RWPE2 (cell line): ENCODE data around the gene RPP14.

Experiments
- ATAC-seq: fragments of 200-7000 bp; cut with Tn5 transposase; 3 replicates; pipeline ENCODE4 v1.9.1; 2021; ENCODE audit warnings: low read depth
- DNase-seq: peaks from one replicate; pipeline ENCODE4 v3.0.0-alpha.2; 2020; ENCODE audit warnings: low spot score
- H3K27ac ChIP-seq: fragments of 450-650 bp; 2 replicates; pipeline ENCODE4 v1.5.1; 2017; ENCODE audit warnings: mild to moderate bottlenecking; ENCODE audit not compliant: poor library complexity, severe bottlenecking
- H3K27me3 ChIP-seq: fragments of 250-450 bp; sonication (Bioruptor Pico); 2 replicates; pipeline ENCODE4 v1.5.1; 2021; ENCODE audit warnings: mild to moderate bottlenecking, moderate library complexity; ENCODE audit not compliant: insufficient read depth, poor library complexity, severe bottlenecking
- H3K36me3 ChIP-seq: fragments of 250-450 bp; sonication (Bioruptor Pico); 2 replicates; pipeline ENCODE4 v1.5.1; 2020; ENCODE audit warnings: low read depth, mild to moderate bottlenecking, moderate library complexity
- H3K4me1 ChIP-seq: fragments of 250-450 bp; sonication (Bioruptor Pico); 2 replicates; pipeline ENCODE4 v1.5.1; 2021; ENCODE audit warnings: mild to moderate bottlenecking, moderate library complexity; ENCODE audit not compliant: insufficient read depth, poor library complexity, severe bottlenecking
- H3K4me3 ChIP-seq: fragments of 250-450 bp; sonication (Bioruptor Pico); 2 replicates; pipeline ENCODE4 v1.5.1; 2021; ENCODE audit warnings: mild to moderate bottlenecking, moderate library complexity; ENCODE audit not compliant: severe bottlenecking
- H3K9me3 ChIP-seq: fragments of 250-450 bp; sonication (Bioruptor Pico); 2 replicates; pipeline ENCODE4 v1.5.1; 2021; ENCODE audit warnings: mild to moderate bottlenecking, moderate library complexity; ENCODE audit not compliant: severe bottlenecking
- TF ChIP-seq, protein P1 (sequence below): fragments of 450-650 bp; IDR thresholded peaks from one replicate; pipeline ENCODE4 v1.5.1; 2017; ENCODE audit warnings: mild to moderate bottlenecking, moderate library complexity; ENCODE audit not compliant: poor library complexity, severe bottlenecking

RPP14 gene

GRCh38 chr3:58358808-58359207 is 52.8 kb downstream of the RPP14 start:
- H3K4me1 ChIP-seq = no peaks in the 10 kb centered on the region
- no peak for DNase-seq

DNA sequence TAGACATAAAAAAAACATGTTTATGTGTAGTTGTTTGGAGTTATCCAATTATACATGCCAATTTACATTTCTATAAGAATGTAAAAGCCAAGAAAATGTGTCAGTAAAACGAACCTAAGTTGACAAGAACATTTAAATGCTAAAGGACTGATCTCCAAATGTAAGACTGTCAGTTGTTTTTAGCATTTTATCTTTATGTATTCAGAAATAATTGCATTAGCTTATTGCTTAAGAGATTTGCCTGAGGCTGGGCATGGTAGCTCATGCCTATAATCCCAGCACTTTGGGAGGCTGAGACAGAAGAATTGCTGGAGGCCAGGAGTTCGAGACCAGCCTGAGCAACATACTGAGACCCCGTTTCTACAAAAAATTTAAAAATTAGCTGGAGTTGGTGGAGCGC is 53.6 kb downstream of the RPP14 start:
- H3K9me3 ChIP-seq = no peaks in the 10 kb centered on the region
- H3K27ac ChIP-seq = no peak overlapping the region
- no peak overlapping the region for H3K4me3 ChIP-seq
- H3K36me3 ChIP-seq = no peaks in the 10 kb centered on the region
- TF ChIP-seq, protein P1, sequence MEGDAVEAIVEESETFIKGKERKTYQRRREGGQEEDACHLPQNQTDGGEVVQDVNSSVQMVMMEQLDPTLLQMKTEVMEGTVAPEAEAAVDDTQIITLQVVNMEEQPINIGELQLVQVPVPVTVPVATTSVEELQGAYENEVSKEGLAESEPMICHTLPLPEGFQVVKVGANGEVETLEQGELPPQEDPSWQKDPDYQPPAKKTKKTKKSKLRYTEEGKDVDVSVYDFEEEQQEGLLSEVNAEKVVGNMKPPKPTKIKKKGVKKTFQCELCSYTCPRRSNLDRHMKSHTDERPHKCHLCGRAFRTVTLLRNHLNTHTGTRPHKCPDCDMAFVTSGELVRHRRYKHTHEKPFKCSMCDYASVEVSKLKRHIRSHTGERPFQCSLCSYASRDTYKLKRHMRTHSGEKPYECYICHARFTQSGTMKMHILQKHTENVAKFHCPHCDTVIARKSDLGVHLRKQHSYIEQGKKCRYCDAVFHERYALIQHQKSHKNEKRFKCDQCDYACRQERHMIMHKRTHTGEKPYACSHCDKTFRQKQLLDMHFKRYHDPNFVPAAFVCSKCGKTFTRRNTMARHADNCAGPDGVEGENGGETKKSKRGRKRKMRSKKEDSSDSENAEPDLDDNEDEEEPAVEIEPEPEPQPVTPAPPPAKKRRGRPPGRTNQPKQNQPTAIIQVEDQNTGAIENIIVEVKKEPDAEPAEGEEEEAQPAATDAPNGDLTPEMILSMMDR = no peak
- H3K27me3 ChIP-seq = no peaks in the 10 kb centered on the region
- no peaks in the 10 kb centered on the region for H3K4me1 ChIP-seq
- DNase-seq = no peak
- ATAC-seq = no peak

More at GRCh38 chr3:58358808-58359207, 52.8 kb downstream of the RPP14 start:
- Histone ChIP-seq H3K36me3 (no peaks in the 10 kb centered on the region), H3K9me3 (no peaks in the 10 kb centered on the region), H3K27me3 (no peaks in the 10 kb centered on the region), H3K4me3 (no peak overlapping the region), H3K27ac (no peak overlapping the region)
- TF ChIP-seq, protein P1 = no peak
- no peak for ATAC-seq

- H3K27me3 ChIP-seq = no peaks in the 10 kb centered on the region
- ATAC-seq = no peak
- TF ChIP-seq, protein P1 = no peak
Measured at GRCh38 chr3:58361866-58362265, 55.8 kb downstream of the RPP14 start.

DNA sequence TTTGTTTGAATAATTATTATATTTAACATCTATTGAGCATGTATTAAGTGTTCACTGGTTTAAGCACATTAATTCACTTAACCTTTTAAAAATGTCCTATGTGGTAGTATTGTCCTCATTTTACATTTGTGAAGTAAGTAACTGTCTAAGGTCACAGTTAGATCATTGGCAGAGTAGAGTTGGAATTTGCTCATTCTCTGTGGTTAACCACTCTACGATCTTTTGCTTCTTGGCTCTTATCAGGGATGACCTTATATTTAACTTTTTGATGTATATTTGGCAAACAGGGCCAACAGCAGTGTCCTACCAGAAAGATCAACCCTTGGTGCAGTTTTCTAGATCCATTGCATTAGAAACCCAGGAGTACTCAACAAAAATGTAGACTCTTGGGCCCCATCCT is 60.7 kb downstream of the RPP14 start:
- ATAC-seq (no peak), DNase-seq (no peak)
- H3K27me3 ChIP-seq = no peaks in the 10 kb centered on the region
- H3K36me3 ChIP-seq = no peaks in the 10 kb centered on the region
- TF ChIP-seq, protein P1 = no peak
- H3K4me1 ChIP-seq = no peaks in the 10 kb centered on the region
- no peak overlapping the region for H3K27ac ChIP-seq
- H3K9me3 ChIP-seq = no peaks in the 10 kb centered on the region
- H3K4me3 ChIP-seq = no peak overlapping the region

More at GRCh38 chr3:58361866-58362265, 55.8 kb downstream of the RPP14 start:
- Histone ChIP-seq H3K4me1 (no peaks in the 10 kb centered on the region), H3K9me3 (no peaks in the 10 kb centered on the region), H3K27ac (no peak overlapping the region), H3K36me3 (no peaks in the 10 kb centered on the region), H3K4me3 (no peak overlapping the region)
- no peak for DNase-seq

DNA sequence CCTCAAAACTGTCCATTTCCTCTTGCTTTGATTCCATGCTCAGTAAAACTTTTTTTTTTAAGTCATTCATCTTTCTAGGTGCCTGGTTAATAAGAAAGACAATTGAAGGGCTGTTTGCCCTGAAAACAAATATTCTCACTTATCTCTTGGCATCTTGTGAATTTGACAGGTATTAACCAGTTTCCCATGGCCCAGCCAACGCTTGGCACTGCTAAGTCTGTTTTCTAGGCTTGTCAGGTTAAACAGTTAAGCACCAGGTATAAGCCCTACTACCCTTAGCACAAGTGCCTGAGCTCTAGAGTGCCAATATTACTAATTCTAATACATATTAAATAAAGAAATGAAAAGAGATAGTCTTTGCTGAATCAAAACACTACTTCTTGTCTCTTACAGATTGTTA is 63.0 kb downstream of the RPP14 start:
- H3K4me3 ChIP-seq = no peak overlapping the region
- DNase-seq (no peak), ATAC-seq (no peak)
- H3K9me3 ChIP-seq = no peaks in the 10 kb centered on the region
- no peaks in the 10 kb centered on the region for H3K27me3 ChIP-seq
- no peak overlapping the region for H3K27ac ChIP-seq
- no peaks in the 10 kb centered on the region for H3K36me3 ChIP-seq
- TF ChIP-seq, protein P1 = no peak
- H3K4me1 ChIP-seq = no peaks in the 10 kb centered on the region
